HEK293T (cell line): ENCODE results near the gene BRIP1.

Experiments
- ARNT ChIP-seq: fragments of 450-650 bp; IDR thresholded peaks from 2 replicates; pipeline ENCODE4 v1.6.1; 2017; ENCODE audit warnings: mild to moderate bottlenecking
- BHLHE40 ChIP-seq: fragments of 450-650 bp; IDR thresholded peaks from 2 replicates; pipeline ENCODE4 v1.6.1; 2016; ENCODE audit warnings: mild to moderate bottlenecking, moderate library complexity, borderline replicate concordance
- FOXA1 ChIP-seq: fragments of 450-650 bp; IDR thresholded peaks from 2 replicates; pipeline ENCODE4 v1.6.1; 2016; ENCODE audit warnings: mild to moderate bottlenecking
- FOXK2 ChIP-seq: fragments of 450-650 bp; IDR thresholded peaks from 2 replicates; pipeline ENCODE4 v1.6.1; 2016; ENCODE audit warnings: mild to moderate bottlenecking
- FOXM1 ChIP-seq: fragments of 450-650 bp; IDR thresholded peaks from 2 replicates; pipeline ENCODE4 v1.6.1; 2017; ENCODE audit warnings: mild to moderate bottlenecking, borderline replicate concordance
- HDGF ChIP-seq: fragments of 450-650 bp; IDR thresholded peaks from 2 replicates; pipeline ENCODE4 v1.6.1; 2017; ENCODE audit warnings: antibody characterized with exemption, borderline replicate concordance
- LEF1 ChIP-seq: fragments of 450-650 bp; IDR thresholded peaks from 2 replicates; pipeline ENCODE4 v1.6.1; 2017; ENCODE audit warnings: mild to moderate bottlenecking, borderline replicate concordance
- NFRKB ChIP-seq: fragments of 450-650 bp; IDR thresholded peaks from 2 replicates; pipeline ENCODE4 v1.6.1; 2016; ENCODE audit warnings: mild to moderate bottlenecking, moderate library complexity
- SP1 ChIP-seq: fragments of 450-650 bp; IDR thresholded peaks from 2 replicates; pipeline ENCODE4 v1.6.1; 2017
- SUZ12 ChIP-seq: fragments of 450-650 bp; IDR thresholded peaks from 2 replicates; pipeline ENCODE4 v1.6.1; 2016; ENCODE audit warnings: mild to moderate bottlenecking
- TARDBP ChIP-seq: fragments of 450-650 bp; IDR thresholded peaks from 2 replicates; pipeline ENCODE4 v1.6.1; 2016
- ZNF384 ChIP-seq: fragments of 450-650 bp; IDR thresholded peaks from 2 replicates; pipeline ENCODE4 v1.6.1; 2016

DNA sequence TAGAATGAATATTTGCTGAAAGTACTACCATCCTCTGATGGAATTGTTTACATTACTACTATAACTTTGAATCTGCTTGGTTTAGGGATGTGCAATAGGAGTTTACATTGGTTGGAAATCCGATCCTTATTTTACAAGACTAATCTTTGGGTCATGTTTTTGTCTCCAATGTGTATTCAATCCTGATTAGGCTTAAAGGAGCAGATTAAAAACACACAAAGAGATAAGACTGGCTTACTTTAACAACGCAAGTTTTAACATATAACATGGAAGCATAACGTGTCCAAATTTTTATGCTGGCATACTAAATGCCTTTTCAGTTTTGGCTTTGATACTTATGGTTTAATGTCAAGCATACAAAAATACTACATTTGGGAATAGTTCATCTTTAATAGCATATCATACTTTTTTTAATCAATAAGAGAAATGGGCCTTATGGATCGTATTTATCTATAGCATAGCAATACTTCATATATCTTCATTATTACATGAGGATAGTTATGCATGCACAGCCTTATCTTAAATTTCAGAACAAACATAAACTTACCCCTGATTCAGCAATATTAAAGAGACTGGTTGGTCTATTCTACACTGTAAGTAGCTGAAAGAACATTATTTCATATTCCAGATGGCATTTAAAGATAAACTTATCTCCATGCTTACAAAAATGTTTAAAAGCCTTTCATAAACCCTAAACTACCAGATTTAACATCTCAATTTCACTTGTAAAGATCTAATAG, 202.4 kb downstream of the BRIP1 start:
- no peak for TF ChIP-seq LEF1
- TF ChIP-seq NFRKB: no peak
- TF ChIP-seq BHLHE40: no peak
- TF ChIP-seq SUZ12: no peak
- TF ChIP-seq HDGF: no peak
- no peak for TF ChIP-seq TARDBP
- no peak for TF ChIP-seq FOXM1
- TF ChIP-seq SP1: no peak
- no peak for TF ChIP-seq ZNF384
- no peak for TF ChIP-seq FOXA1
- TF ChIP-seq FOXK2: no peak
- no peak for TF ChIP-seq ARNT
